ENCODE measurements around the gene TECPR1.
A peak's percentile ranks its signal among the peaks of the same experiment; 100 is the strongest.
"Not testable (repeated sequence)": the region's sequence is repeated elsewhere in the genome, so short reads cannot be mapped to it uniquely, and the experiment has no call there.

Gene TECPR1

DNA sequence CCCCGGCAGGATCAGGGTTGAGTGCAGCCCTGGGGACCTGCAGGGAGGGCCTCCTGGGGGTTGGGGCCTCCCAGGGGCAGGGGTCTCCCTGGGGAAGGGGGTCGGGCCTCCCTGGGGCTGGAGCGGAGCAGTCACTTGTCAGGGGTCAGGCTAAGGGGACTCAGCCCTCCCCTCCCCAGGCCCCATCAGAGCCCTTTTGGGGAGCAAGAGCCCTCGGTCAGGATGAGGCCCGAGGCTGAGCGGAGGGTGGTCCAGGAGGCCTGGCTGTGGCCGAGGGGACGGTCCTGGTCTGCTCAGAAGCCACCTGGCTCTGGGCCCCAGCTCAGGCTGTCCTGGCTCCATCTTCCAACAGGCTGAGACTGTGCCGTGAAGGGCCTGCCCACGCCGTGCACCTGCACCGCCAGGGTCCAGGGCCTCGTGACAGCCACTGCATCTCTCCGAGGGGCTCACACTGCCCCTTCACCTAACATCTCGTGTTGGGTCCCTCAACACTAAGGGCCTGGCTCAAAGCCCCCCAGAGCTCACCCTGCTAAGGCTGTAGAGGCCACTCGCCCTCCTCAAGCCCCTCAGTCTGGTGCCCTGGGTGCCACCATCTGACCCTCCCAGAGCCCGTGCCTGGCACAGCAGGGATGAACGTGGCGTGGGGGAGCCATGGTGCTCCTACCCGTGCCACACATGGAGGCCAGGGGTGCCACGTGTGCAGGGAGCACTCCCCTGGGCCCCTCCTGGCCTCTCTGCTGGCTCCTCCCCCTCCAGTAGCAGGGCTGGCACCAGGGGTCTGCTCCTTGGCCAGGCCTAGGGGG is 27.9 kb downstream of the TECPR1 start:
- no peak for DNase-seq

DNA sequence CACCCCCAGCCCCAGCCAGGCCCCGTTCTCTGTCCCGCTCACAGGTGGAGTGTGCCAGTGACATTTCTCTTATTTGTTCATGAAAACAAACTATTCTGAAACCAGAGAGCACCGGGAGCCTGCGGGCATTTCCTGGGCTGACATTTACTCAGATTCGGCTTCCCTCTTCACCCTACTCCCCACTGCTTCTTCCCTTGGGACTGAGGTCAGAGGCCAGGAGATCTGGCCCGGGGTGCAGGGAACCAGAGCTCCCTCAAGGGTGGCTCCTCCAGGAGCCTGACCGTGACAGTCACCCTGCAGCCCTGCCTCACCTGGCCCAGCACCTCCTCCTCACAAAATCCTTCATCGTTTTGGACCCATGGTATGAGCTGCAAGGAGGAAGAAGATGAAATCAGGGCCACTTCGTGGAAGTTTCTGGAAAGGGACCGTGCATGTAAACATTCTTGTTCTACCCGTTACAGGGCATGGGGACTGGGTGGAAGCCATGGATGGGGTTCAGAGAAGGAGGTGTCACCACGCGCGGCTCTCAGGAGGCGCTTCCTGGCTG is 28.6 kb downstream of the TECPR1 start:
- no peak for DNase-seq

GRCh38 chr7:98222533-98223195 is 29.4 kb downstream of the TECPR1 start:
- no peak for DNase-seq

DNA sequence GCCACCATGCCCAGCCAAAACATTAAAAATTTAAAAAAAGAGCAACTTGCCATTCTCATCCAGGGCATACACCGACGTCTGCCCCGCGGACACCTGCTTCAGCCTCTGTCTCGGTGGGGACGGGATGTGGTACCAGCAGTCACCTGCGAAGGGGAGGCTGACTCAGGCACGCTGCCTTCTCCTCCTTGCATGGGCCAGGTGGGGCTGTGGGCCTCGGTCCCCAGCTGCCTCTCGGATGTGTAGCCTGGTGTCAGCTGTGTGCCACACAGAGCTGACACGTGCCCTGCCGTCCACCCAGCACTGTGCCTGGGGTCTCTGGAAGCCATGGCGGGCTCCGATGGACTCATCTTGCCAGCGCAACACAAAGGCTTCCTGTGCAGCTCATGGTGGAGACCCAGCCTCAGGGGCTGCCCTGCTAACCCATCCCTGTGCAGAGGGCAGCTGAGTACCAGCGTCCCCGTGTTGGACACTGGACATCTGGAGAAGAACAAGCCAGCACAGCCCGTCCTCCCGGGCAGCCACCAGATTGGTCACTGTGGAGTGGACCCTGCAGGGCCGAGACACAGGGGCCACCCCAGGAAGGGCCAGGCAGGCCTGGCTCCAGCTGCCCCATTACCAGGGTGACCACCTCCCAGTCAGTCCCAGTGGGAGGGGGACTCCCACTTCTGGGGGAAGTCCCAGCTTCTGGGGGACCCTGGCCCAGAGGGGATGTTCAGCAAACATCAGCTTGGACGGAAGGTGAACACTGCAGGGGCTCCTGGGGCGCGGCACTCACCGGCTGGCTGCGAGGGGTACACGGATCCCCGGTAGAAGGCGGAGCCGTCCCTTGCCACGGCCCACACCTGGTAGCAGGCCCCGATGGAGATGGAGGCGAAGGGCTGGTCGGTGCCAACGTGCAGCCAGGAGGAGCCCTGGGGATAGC is 30.2 kb downstream of the TECPR1 start:
- DNase-seq, result no peak

GRCh38 chr7:98219382-98219781 is 32.6 kb downstream of the TECPR1 start:
- DNase-seq, result not testable (repeated sequence)

GRCh38 chr7:98217623-98218582 is 34.1 kb downstream of the TECPR1 start:
- no peak for DNase-seq

GRCh38 chr7:98216941-98217622 is 35.0 kb downstream of the TECPR1 start:
- no peak for DNase-seq

- DNase-seq, result no peak
Observed at GRCh38 chr7:98215561-98216495, 36.2 kb downstream of the TECPR1 start.

DNA sequence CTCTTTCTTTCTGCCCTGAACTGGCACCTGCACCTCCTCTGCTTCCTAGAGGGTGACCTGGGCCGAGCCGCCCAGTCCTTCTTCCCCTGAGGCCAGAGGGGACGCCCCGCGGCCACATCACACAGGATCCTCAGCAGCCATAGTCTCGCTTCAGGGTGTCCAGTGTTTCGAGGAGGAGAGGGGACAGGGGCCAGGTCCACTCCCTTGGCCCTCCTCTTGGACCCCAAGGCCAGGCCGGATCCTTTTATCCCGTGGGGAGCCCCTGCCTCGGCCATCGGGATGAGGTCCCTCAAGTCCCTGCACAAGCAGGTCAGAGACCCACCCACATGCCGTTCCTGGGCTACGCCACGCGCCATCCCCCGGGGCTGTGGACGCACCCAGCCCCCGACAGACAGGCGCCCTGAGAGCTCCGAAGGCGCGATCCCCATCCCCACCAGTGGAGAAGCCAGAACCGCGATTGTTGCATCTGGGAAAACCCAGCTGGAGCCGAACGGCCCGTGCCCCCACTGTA is 37.2 kb downstream of the TECPR1 start:
- DNase-seq, result no peak

- DNase-seq, result peak; percentile 52
Observed at GRCh38 chr7:98213888-98214810, 37.9 kb downstream of the TECPR1 start.

GRCh38 chr7:98213296-98213887 is 38.6 kb downstream of the TECPR1 start:
- DNase-seq, result no peak

- peak; percentile 49 for DNase-seq
Observed at GRCh38 chr7:98212532-98213041, 39.4 kb downstream of the TECPR1 start.

- peak; percentile 55 for DNase-seq
Observed at GRCh38 chr7:98211676-98212531, 40.1 kb downstream of the TECPR1 start.

DNA sequence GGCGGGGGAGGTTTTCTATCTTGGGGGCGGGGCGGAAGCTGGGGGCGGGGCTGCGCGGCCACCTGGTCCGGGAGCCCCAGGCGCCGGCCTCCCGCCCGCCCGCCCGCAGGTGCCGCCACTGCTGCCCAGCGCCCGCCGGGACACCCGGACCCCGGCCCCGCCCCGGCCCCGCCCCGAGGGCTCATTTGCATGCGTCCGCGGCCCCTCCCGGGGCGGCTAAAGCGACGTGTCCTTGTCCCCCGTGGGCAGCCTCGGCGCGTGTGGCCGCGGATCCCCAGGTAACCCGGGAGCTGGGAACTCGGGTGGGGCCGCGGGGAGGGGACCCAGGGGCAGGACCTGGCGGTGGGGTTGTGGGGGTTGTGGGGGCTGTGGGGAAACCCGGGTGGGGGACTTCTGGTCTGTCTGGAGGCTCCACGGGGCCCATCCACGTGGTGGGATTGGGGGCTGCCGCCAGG is 40.8 kb downstream of the TECPR1 start, which contains the start of gene BHLHA15:
TSS of gene BHLHA15 (plus strand) at position 219 of the 455 bp plus-strand sequence. CDS start 871 bp downstream, outside the sequence.
- peak; percentile 68 for DNase-seq

- DNase-seq, result peak; percentile 50
Observed at GRCh38 chr7:98210513-98211220, 41.4 kb downstream of the TECPR1 start.
